K562 (cell line): ENCODE data around the gene TNF. TPM values are rescaled to one million over a fixed set of nuclear protein-coding genes. Genes with fewer than 3 reads are reported as not detected.
A peak's percentile ranks its signal among the peaks of the same experiment; 100 is the strongest.

Experiments used
- CBX8 ChIP-seq: fragments of 200-600 bp; sonication (generic); IDR thresholded peaks from 2 replicates; pipeline ENCODE4 v1.6.1; 2012; ENCODE audit warnings: borderline replicate concordance, mixed run types, low read depth, mild to moderate bottlenecking, moderate library complexity, mixed read lengths, low read length, control low read depth, inconsistent platforms; ENCODE audit not compliant: poor library complexity, severe bottlenecking; ENCODE audit errors: extremely low read depth
- CHD2 ChIP-seq: IDR thresholded peaks from 2 replicates; pipeline ENCODE4 v1.6.1; 2011; ENCODE audit warnings: low read depth, low read length
- CHD4 ChIP-seq: fragments of 200-600 bp; sonication (generic); IDR thresholded peaks from 3 replicates; pipeline ENCODE4 v1.6.1; 2012; ENCODE audit warnings: low read depth, mild to moderate bottlenecking, mixed read lengths, low read length, inconsistent platforms; ENCODE audit not compliant: insufficient read depth, insufficient replicate concordance, poor library complexity, severe bottlenecking
- EWSR1 ChIP-seq: fragments of 450-650 bp; IDR thresholded peaks from 2 replicates; pipeline ENCODE4 v1.6.1; 2018; ENCODE audit warnings: borderline replicate concordance, mild to moderate bottlenecking, low read depth, moderate library complexity; ENCODE audit not compliant: partially characterized antibody
- HDAC2 ChIP-seq: fragments of 450-650 bp; IDR thresholded peaks from 2 replicates; pipeline ENCODE4 v1.6.1; 2016; ENCODE audit warnings: mild to moderate bottlenecking
- HNRNPUL1 ChIP-seq: fragments of 200-400 bp; formaldehyde crosslinking; IDR thresholded peaks from 2 replicates; pipeline ENCODE4 v1.6.1; 2017; ENCODE audit warnings: low read length
- KLF16 ChIP-seq: IDR thresholded peaks from 2 replicates; pipeline ENCODE4 v1.6.1; 2016; ENCODE audit warnings: antibody characterized with exemption
- MAFG ChIP-seq: fragments of 450-650 bp; conservative IDR thresholded peaks from 2 replicates; pipeline ENCODE4 v1.6.1; 2016; ENCODE audit warnings: missing genetic modification characterization, missing compliant biosample characterization
- MEF2A ChIP-seq: IDR thresholded peaks from 2 replicates; pipeline ENCODE4 v1.6.1; 2011; ENCODE audit warnings: low read depth, mild to moderate bottlenecking, low read length, moderate library complexity; ENCODE audit not compliant: control insufficient read depth
- PHTF2 ChIP-seq: fragments of 250-450 bp; sonication (Bioruptor Pico); IDR thresholded peaks from 2 replicates; pipeline ENCODE4 v1.5.0; 2021; ENCODE audit warnings: mild to moderate bottlenecking
- POLR2AphosphoS2 ChIP-seq: IDR thresholded peaks from 2 replicates; pipeline ENCODE4 v1.6.1; 2012; ENCODE audit warnings: low read length, improper control_type of control experiment
- SMAD3 ChIP-seq: fragments of 450-650 bp; formaldehyde crosslinking; conservative IDR thresholded peaks from 2 replicates; pipeline ENCODE4 v1.4.0; 2020; ENCODE audit warnings: mild to moderate bottlenecking
- TFAM ChIP-seq: fragments of 250-450 bp; sonication (Bioruptor Pico); conservative IDR thresholded peaks from 2 replicates; pipeline ENCODE4 v1.5.0; 2021; ENCODE audit warnings: mild to moderate bottlenecking, moderate library complexity
- ZNF23 ChIP-seq: fragments of 250-450 bp; sonication (Bioruptor Pico); IDR thresholded peaks from 2 replicates; pipeline ENCODE4 v1.4.0; 2020; ENCODE audit warnings: mild to moderate bottlenecking
- ZNF699 ChIP-seq: fragments of 250-450 bp; sonication (Bioruptor Pico); IDR thresholded peaks from 2 replicates; pipeline ENCODE4 v1.8.0; 2021; ENCODE audit warnings: mild to moderate bottlenecking, moderate library complexity; ENCODE audit not compliant: insufficient replicate concordance
- polyA plus RNA-seq, 8 experiments: library from polyadenylated mRNA; depleted of rRNA in 4 of 8; stranded (reverse) in 5 of 8; unstranded in 3 of 8; fragments of >200 nt; fragmentation: Nextera tagmentation in 2 of 8; fragmentation: Illumina TruSeq in 1 of 8; extraction: Ambion mirVana in 2 of 8; extraction: Trizol in 1 of 8; gene quantifications; 2 replicates each; pipeline versions ENCODE4 v1.2.1 to v1.2.3, GENCODE V29; 2011 to 2014; ENCODE audit warnings: inconsistent platforms in 1 of 8, missing spikeins in 1 of 8
- total RNA-seq, 7 experiments: library from RNA; depleted of rRNA in 6 of 7; stranded (reverse); fragments of >200 nt in 6 of 7; fragmentation: Illumina TruSeq in 2 of 7; extraction: Trizol in 2 of 7; gene quantifications; 2 replicates each; pipeline versions ENCODE4 v1.2.1 to v1.2.3, GENCODE V29; 2011 to 2021; ENCODE audit warnings: low replicate concordance in 1 of 7
- TF ChIP-seq, protein P1 (sequence below): sonication (generic); formaldehyde crosslinking; IDR thresholded peaks from 2 replicates; pipeline ENCODE4 v1.8.0; 2022; ENCODE audit warnings: missing genetic modification reagents, mild to moderate bottlenecking, borderline replicate concordance
- TF ChIP-seq, protein P2 (sequence below): fragments of 450-650 bp; formaldehyde crosslinking; IDR thresholded peaks from 2 replicates; pipeline ENCODE4 v1.4.0; 2022; ENCODE audit warnings: missing genetic modification characterization
- TF ChIP-seq, protein P3 (sequence below): sonication (generic); formaldehyde crosslinking; IDR thresholded peaks from 2 replicates; pipeline ENCODE4 v1.8.0; 2022; ENCODE audit warnings: mild to moderate bottlenecking, missing genetic modification reagents
- TF ChIP-seq, protein P4 (sequence below), 2 experiments: fragments of 250-450 bp in 1 of 2; fragments of 450-650 bp in 1 of 2; sonication (Bioruptor Pico) in 1 of 2; IDR thresholded peaks; 2 replicates each; pipeline versions ENCODE4 v1.6.1 to v1.8.0; 2016 to 2021; ENCODE audit warnings: mild to moderate bottlenecking in 2 of 2, moderate library complexity in 2 of 2, missing compliant biosample characterization in 1 of 2, missing genetic modification characterization in 1 of 2

Gene TNF
- total and polyA plus RNA-seq, 9 of the 15 experiments (the other 6 are each of a cell fraction or from before 2014, with no cell fraction given), result 0.08 to 0.40 TPM; not detected in 7

DNA sequence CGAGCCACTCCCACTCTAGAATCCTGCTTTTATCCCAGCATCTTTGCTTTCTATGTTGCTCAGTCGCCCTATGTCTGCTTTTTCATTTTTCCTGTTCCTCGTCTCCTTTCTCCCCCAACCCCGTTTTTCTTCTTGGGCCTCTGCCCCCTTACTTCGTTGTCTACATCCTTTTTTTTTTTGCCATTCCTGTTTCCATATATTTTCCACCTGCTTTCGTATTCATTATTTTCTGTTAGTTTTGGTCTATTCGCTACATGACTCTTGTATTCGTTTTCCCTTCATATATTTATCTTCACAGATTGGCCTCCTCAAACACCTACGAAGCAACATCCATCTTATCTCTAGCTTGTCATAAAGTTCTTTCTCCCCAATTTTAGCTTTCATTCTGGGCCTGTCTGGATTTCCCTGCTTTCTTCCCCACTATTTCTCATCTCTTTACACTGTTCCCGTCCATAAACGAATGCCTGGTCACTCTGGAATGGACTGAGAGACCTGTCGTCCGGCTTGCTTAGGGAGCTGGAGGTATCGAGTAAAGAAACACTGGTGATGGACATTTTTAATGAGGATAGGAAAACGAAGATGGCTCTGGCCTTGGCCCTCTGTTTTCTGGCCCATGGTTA, 46.1 kb downstream of the TNF start (continued):
- TF ChIP-seq, protein P1, sequence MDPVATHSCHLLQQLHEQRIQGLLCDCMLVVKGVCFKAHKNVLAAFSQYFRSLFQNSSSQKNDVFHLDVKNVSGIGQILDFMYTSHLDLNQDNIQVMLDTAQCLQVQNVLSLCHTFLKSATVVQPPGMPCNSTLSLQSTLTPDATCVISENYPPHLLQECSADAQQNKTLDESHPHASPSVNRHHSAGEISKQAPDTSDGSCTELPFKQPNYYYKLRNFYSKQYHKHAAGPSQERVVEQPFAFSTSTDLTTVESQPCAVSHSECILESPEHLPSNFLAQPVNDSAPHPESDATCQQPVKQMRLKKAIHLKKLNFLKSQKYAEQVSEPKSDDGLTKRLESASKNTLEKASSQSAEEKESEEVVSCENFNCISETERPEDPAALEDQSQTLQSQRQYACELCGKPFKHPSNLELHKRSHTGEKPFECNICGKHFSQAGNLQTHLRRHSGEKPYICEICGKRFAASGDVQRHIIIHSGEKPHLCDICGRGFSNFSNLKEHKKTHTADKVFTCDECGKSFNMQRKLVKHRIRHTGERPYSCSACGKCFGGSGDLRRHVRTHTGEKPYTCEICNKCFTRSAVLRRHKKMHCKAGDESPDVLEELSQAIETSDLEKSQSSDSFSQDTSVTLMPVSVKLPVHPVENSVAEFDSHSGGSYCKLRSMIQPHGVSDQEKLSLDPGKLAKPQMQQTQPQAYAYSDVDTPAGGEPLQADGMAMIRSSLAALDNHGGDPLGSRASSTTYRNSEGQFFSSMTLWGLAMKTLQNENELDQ (CRISPR knock-in tag), result no peak
- no peak; the same call in 1 of the 2 replicates for TF ChIP-seq HDAC2
- TF ChIP-seq, protein P2, sequence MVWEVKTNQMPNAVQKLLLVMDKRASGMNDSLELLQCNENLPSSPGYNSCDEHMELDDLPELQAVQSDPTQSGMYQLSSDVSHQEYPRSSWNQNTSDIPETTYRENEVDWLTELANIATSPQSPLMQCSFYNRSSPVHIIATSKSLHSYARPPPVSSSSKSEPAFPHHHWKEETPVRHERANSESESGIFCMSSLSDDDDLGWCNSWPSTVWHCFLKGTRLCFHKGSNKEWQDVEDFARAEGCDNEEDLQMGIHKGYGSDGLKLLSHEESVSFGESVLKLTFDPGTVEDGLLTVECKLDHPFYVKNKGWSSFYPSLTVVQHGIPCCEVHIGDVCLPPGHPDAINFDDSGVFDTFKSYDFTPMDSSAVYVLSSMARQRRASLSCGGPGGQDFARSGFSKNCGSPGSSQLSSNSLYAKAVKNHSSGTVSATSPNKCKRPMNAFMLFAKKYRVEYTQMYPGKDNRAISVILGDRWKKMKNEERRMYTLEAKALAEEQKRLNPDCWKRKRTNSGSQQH (CRISPR knock-in tag), result 0 out of 2 replicates have a peak, but pooled peaks have one; percentile 33
- TF ChIP-seq EWSR1, result no peak
- no peak for TF ChIP-seq KLF16
- no peak for TF ChIP-seq POLR2AphosphoS2
- TF ChIP-seq TFAM (CRISPR knock-in tag), result no peak
- no peak for TF ChIP-seq MAFG
- TF ChIP-seq ZNF699, result no peak
- TF ChIP-seq CBX8, result no peak
- TF ChIP-seq SMAD3 (CRISPR knock-in tag), result no peak
- TF ChIP-seq, protein P3, sequence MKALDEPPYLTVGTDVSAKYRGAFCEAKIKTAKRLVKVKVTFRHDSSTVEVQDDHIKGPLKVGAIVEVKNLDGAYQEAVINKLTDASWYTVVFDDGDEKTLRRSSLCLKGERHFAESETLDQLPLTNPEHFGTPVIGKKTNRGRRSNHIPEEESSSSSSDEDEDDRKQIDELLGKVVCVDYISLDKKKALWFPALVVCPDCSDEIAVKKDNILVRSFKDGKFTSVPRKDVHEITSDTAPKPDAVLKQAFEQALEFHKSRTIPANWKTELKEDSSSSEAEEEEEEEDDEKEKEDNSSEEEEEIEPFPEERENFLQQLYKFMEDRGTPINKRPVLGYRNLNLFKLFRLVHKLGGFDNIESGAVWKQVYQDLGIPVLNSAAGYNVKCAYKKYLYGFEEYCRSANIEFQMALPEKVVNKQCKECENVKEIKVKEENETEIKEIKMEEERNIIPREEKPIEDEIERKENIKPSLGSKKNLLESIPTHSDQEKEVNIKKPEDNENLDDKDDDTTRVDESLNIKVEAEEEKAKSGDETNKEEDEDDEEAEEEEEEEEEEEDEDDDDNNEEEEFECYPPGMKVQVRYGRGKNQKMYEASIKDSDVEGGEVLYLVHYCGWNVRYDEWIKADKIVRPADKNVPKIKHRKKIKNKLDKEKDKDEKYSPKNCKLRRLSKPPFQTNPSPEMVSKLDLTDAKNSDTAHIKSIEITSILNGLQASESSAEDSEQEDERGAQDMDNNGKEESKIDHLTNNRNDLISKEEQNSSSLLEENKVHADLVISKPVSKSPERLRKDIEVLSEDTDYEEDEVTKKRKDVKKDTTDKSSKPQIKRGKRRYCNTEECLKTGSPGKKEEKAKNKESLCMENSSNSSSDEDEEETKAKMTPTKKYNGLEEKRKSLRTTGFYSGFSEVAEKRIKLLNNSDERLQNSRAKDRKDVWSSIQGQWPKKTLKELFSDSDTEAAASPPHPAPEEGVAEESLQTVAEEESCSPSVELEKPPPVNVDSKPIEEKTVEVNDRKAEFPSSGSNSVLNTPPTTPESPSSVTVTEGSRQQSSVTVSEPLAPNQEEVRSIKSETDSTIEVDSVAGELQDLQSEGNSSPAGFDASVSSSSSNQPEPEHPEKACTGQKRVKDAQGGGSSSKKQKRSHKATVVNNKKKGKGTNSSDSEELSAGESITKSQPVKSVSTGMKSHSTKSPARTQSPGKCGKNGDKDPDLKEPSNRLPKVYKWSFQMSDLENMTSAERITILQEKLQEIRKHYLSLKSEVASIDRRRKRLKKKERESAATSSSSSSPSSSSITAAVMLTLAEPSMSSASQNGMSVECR (CRISPR knock-in tag), result 0 out of 2 replicates have a peak, but pooled peaks have one; percentile 5
- TF ChIP-seq CHD4, result no peak
- no peak for TF ChIP-seq HNRNPUL1
- no peak for TF ChIP-seq ZNF23
- TF ChIP-seq MEF2A, result no peak
- no peak for TF ChIP-seq CHD2
- TF ChIP-seq PHTF2 (CRISPR knock-in tag), result no peak
- TF ChIP-seq, protein P4, sequence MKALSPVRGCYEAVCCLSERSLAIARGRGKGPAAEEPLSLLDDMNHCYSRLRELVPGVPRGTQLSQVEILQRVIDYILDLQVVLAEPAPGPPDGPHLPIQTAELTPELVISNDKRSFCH (CRISPR knock-in tag; IDR thresholded peaks at IDR 0.05), result no peak
- TF ChIP-seq, protein P4 (tag; IDR thresholded peaks at IDR 0.05), result no peak
